ENCODE data around the gene GOLGA6C.

DNA sequence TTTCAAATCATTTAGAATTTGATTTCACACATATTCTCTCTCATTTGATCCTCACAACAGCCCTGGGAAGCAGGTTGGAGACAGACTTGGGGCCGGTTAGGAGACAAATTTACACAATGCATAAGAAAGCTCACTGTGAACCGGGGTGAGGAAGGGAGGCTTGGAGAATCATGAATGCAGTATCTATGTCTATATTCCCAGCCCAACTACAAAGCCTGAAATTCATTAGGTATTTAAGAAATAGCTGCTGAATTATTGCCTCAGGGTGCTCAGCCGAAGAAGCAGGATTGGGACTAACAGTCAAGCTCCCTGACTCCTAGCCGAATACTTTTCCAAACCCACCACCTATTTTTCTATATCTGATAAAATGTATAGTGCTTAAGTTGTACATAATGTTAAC, 8.4 kb upstream of the GOLGA6C start:
- TF ChIP-seq ELF4 (IDR thresholded peaks at IDR 0.05) (no peak), TARDBP (IDR thresholded peaks at IDR 0.05) (no peak), FOXK2 (IDR thresholded peaks at IDR 0.05) (no peak), BHLHE40 (IDR thresholded peaks at IDR 0.05; ENCODE audit: borderline replicate concordance) (no peak), SUZ12 (IDR thresholded peaks at IDR 0.05) (no peak), FOXA1 (IDR thresholded peaks at IDR 0.05) (no peak), ARNT (IDR thresholded peaks at IDR 0.05) (no peak)
